HG03025 (cell line): ENCODE measurements around the gene RAB9A.
A peak's percentile ranks its signal among the peaks of the same experiment; 100 is the strongest.
"Not testable (repeated sequence)": the region's sequence is repeated elsewhere in the genome, so short reads cannot be mapped to it uniquely, and the experiment has no call there.

Experiments used
- ATAC-seq: cut with Tn5 transposase; IDR thresholded peaks from one replicate; pipeline ENCODE4 v1.9.1; 2021; ENCODE audit warnings: mild to moderate bottlenecking, moderate library complexity; ENCODE audit not compliant: unreplicated experiment, low FRiP score

RAB9A gene, protein sequence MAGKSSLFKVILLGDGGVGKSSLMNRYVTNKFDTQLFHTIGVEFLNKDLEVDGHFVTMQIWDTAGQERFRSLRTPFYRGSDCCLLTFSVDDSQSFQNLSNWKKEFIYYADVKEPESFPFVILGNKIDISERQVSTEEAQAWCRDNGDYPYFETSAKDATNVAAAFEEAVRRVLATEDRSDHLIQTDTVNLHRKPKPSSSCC

DNA sequence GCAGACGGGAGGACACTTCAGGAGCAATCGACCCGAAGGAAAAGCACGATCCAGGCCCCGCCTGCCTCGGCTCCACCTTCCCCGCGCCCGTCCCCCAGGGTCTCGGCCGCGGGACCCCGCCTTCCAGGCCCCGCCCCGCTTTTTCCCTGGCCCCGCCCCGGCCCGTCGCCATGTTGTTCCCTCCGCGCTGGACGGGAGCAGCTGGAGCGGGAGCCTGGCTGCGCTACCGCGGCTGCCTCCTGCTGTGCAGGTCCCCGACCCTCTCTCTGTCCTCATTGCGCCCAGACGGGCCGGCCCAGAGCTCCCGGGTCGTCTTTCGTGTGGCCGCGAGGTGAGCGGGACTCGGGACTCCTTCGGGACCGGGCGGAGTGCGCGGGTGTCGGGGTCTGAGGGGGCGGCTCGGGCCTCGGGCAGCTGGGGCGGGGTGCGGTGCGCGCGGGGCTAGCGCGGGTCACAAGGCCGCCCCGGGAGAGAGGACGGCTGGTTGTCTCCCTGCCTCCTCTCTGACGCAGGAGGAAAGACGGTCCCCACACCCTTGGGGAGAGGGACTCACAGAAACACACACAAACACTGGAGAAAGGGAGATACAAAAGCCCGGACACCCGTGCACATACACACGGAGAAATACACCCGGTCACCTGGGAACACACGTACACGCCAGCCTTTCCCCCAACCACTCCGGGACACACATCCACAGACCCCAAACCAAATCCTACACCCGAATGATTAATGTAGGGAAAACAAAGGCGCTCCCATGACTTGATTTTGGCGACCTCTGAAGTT lies at the start of gene RAB9A:
RAB9A (plus strand) TSS at position 171 of the 783 bp plus-strand sequence. CDS start 19,619 bp downstream, outside the sequence.
- peak; percentile 60 for ATAC-seq

DNA sequence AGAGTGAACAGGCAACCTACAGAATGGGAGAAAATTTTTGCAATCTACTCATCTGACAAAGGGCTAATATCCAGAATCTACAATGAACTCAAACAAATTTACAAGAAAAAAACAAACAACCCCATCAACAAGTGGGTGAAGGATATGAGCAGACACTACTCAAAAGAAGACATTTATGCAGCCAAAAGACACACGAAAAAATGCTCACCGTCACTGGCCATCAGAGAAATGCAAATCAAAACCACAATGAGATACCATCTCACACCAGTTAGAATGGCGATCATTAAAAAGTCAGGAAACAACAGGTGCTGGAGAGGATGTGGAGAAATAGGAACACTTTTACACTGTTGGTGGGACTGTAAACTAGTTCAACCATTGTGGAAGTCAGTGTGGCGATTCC lies 47.2 kb upstream of the RAB9A start:
- not testable (repeated sequence) for ATAC-seq

DNA sequence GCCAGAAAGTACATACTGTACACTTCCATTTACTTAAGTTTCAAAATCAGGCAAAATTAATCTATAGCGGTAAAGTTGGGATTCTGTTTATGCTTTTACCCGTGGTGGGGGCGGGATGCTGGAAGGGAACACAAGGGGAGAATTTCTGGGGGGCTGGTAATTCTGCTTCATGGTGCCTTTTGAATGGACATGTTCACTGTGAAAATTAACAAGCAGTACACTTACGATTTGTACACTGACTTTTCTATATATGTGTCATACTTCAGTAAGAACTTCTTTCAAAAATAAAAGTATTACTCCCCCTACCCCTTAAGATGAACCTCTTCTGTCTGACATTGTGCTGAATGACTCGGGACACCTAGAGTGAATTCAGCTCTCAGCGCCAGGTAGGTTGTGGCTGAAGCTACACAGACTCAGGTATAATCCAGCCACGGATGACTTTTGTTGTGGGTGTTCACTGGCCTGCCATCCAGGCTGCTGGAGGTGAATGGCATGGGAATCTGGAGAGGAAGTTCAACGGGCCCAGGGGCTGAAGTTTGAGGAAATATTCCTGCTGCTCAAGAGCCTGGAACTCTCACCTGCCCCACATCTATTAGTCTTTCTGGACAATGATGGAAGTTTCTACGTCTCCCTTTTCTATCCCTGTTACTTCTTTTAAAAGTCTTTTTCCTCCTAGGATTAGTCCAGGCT lies 43.3 kb upstream of the RAB9A start:
- no peak for ATAC-seq

DNA sequence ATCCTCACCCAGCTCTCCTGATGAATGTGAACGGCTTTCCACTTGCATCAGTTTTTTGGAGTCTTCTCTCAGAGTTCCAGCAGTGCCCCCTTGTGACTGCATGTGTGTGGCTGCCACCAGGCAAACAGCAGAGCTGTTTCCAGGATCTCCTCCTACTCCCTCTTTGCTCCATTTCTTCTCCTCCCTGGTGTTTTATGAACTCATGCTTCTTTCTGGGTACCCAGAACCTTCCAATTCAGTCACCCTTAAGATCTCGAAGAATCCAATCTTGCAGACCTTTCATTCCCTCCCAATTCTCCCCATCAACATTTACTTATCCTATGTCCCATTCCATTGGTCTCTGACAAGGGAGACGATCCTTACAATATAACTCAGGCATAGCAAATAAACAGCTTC lies 42.8 kb upstream of the RAB9A start:
- no peak for ATAC-seq

DNA sequence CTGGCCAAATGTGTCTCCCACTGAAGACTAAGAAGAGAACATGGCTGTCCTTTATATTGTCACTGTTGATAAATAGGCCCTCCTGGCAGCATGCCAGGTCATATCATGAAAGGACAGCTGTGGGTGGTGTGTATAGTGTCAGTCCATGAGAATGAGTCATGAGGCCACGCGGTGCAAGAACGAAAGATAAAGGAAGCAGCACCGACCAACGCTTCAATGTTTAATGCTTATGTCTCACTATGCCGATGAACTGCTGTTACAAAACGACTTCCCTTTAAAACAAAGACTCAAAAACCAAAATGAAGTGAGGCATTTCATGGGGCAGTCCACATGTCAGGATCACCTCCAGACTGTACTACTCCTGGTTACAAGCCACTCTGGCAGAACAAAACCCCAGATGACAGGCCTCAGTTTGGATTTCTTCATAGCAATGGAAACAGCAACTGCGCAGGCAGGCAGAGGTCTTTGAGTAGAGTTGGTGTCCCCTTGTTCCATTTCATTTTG lies 41.2 kb upstream of the RAB9A start:
- no peak for ATAC-seq

DNA sequence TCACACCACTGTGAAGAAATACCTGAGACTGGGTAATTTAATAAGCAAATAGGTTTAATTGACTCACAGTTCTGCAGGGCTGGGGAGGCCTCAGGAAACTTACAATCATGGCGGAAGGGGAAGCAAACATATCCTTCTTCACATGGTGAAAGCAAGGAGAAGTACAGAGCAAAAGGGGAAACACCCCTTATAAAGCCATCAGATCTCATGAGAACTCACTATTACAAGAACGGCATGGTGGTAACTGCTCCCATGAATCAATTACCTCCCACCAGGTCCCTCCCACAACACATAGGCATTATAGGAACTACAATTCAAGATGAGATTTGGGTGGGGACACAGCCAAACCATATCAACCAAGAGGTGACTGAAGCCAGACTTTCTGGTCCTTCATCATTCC lies 40.6 kb upstream of the RAB9A start:
- ATAC-seq = not testable (repeated sequence)

DNA sequence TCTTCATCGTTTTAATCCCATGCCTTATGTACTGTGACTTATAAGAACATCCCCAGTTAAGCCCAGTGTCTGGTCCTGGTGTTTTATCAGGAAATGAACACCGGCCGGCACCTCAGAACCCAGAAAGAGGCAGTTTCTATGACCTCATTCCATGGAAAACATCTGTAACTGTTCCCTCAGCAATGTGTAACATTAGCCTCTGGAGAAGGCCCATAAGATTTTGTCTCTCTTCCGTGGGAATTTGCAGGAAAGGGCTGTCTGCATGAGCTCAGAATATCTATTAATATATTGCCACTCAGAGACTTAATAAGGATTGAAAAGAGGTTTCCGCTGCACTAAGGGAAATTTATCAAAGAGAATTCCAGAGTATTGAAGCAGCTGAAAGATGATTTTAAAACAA lies 39.1 kb upstream of the RAB9A start:
- ATAC-seq = no peak

DNA sequence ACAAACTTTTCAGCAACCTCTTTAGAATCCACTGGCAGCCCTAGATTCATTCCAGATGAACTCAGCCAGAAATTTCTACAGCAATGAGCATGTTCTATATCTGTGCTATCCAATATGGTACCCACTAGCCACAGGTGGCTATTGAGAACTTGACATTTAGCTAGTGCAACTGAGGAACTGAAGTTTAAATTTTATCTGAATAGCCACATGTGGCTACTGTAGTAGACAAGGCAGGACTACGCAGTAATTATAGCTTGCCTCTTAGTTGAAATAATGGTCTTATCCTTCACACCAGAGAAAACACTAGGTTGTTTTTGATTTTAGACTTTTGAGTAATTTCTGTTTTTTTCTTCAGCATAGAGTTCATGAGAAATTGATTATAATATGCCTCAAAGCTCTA lies 38.6 kb upstream of the RAB9A start:
- ATAC-seq = no peak

DNA sequence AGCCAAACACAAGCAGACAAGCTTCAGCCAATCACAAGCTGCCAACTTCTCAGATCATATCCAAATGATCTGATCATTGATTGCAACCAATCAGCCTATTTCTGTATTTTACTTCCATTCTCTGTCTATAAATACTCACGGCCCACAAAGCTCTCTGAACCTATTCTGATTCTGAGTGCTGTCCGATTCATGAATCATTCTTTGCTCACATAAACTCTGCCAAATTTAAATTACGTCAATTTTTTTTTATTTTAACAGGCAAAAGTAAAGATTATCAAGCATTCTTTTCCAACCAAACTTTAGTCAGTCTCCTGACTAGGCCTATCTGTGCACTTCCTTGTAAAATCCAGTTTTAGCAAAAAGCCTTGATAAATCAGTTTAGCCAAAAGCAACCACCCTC lies 37.8 kb upstream of the RAB9A start:
- no peak for ATAC-seq

DNA sequence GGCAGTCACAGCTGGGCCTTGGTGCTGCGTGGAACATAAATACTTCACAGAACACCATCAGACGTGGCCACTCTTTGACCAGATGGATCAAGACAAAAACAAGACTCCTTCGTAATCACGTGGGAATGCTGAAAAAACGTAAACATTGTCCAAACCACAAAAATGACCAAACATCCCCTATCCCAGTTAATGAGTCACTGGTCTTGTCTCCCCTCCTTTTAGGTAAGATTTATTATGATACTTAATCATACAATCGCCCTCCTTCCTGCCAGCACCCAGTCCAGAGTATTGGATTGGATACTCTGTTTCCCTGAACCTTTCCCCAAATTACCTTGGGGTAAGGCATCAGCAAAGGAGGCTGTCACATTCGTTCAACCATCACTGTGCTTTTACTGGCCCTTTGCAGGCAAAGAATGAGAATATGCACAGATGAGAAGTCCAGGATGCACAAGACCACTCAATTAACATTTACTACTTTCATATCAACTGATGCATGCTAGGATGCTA lies 36.6 kb upstream of the RAB9A start:
- ATAC-seq = no peak

DNA sequence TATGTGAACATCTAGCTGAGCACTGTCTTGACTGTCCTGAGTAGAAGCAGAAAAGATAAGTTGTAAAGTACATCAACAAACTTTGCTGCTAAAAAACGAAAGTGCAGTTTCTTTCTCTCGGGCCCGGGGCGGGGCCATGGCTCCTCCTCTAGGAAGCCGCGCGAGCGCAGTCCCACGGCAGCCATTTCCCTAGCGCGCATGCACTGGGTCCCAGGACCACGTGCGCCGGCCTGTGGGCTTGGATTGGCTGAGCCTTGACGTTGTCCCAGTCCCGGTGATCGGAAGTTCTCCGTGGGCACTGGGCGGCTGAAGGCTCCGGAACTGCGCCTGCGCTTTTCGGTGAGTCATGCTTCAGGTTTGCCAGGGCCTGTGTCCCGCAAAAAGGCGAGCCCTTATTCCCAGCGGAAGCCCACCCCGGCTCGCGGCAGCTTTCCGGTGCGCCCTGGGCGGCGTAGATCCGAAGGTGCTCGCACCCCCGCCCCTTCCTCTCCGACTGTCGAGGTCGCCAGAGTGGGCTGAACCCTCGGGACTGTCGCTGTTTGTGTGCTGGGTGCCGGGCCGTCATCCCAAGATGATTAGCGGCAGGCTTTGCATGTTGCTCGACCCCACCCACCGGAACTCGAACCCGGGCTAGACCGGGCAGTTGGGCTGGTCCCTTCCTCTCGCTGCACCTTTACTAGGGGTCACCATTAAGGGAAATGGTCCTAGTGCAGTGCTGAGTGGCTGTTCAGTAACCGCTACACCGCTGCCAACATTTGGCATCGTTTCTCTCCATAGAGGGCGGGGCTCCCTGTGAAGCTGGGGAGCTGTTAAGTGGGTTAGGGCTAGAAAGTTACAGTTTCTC lies 35.9 kb upstream of the RAB9A start, which contains the start of gene TCEANC:
TCEANC (plus strand) TSS at position 292 of the 844 bp plus-strand sequence. CDS start 9,368 bp downstream, outside the sequence.
- peak; percentile 98 for ATAC-seq

DNA sequence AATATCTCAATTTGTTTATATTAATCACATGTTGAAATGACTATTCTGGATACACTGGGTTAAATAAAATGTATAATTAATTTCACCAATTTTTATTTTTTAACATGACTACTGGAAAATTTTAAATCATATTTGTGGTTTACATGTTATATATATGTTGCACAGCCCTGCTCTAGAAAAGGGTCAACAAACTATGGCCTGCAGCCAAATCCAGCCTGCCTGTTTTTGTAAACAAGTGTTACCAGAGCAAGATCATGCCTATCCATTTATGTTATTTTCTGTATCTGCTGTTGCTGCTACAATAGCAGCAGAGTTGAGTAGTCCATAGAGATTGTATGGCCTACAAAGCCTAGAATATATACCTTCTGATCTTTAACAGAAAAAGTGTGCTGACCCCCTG lies 34.8 kb upstream of the RAB9A start:
- ATAC-seq = no peak

DNA sequence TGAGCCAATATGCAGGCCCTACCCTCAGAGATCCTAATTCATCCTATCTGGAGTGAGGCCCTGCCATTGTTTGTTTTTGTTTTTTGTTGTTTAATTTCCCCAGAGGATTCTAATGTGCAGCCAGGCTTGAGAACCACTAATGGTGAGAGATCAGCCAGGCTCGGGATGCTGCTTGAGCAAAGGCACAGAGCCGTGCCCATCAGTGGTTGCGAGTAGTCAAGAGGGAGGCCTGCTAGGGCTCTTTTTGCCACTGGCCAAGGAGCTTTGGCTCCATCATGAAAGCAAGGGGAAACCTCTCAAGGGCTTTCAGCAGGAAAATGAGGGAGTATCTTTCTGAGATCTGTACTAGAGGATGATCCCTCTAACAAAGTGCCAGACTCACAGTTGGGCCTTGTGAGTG lies 33.3 kb upstream of the RAB9A start:
- no peak for ATAC-seq

DNA sequence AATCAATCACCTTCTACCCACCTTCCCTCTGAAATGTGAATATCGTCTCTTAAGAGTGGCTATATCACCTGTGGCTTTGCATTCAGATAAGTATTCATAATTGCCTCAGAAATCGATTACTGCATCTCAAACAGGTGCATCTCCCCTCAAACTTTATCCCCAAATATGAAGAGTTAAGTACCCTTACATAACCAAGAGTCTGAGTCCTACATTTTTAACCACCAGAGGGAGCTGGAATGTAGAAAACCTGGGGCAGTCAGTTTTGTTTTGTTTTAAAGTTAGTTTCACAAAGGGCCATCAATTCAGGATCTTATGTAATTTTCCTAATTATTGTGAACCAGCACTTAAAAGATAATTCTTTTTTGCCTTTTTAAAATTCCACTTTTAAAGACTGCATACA lies 30.3 kb upstream of the RAB9A start:
- no peak for ATAC-seq

DNA sequence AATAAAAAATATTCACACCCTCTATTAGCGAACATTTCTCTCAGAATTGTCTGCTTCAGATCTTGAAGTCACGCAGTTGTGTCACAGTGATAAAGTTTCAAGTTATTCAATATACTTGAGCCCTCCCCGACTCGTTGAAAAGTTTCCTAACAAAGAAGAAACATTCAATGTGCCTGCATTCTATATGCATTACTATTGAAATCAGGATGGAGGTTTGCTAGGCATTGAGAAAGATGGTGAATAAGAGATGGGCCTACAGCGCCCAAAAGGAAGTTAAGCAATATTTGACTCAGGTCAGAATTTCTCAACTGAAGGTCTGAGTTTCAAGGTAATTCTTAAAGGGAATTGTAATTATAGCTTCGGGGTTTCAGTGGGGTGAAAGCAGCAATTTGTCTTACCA lies 29.9 kb upstream of the RAB9A start:
- no peak for ATAC-seq

DNA sequence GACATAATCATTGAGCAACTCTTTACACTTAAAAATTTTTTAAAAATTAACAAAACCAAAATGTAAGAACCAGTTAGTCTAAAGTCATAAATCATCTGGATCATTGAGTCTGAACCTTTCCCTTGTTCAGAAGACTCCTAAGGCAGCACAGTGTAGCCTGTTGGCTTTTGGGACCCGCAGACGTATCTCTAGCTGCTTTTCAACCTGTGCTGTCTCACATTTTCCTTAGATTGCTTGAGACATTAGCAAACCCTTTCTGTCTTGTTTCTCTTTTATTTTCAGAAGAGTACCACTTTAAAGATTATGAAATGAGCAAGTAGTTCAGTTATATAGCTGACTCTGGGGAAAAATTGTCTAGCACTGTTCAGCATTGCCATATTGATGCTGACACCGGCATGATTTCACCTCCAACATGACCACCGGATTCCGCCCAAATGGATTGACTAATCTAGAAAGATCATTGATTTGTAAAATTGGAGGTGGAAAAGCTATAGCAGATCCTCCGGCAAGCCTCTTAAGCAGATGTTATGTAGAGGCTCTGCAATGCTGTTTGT lies 27.1 kb upstream of the RAB9A start:
- no peak for ATAC-seq

DNA sequence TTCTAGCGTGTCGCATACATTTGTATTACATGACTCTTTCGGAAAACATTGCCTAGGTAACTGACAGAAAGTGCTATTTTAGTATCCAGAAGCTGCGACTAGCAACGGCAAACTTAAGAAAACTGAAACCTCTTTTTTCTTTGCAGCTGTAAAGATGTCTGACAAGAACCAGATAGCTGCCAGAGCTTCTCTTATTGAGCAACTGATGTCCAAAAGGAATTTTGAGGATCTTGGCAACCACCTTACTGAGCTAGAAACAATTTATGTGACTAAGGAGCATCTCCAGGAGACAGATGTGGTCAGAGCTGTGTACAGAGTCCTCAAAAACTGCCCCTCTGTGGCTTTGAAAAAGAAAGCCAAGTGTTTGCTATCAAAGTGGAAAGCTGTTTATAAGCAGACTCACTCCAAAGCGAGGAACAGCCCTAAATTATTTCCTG lies 26.6 kb upstream of the RAB9A start:
- no peak for ATAC-seq

DNA sequence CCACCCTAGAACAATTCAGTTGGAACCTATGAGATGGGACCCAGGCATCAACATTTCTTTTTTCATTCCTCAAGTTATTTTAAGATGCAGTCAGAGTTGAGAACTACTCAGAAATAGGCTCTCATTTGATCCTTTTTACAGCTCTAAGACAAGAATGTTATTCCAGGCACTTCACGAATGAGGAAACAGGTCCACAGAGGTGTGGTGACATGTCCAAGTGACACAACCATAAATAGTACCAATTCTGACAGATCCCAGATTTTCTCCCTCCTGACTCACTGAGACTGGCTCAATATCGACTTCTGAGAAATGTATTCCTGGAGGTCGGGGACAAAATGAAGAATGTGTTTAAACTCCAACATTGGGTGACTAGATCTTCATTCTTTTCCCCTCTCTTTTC lies 24.9 kb upstream of the RAB9A start:
- ATAC-seq = no peak

DNA sequence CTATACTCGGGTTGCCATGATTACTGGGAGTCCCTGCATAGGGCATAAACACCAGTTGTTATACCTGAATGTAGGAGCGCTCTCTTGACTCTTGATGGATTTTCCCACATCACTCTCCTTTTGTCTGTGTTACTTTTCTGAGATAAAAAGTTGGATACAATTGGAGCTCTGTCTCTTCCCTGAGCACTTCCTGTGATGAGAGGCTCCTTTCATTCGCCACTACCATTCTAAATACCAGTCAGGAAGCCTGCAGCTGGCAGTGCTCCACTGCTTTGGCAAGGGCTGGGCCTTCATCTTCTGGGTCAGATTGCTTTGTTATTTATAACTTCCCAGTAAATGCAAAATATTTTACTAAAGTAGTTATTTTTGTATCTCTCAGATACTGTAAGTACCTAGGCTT lies 22.1 kb upstream of the RAB9A start:
- ATAC-seq = no peak

DNA sequence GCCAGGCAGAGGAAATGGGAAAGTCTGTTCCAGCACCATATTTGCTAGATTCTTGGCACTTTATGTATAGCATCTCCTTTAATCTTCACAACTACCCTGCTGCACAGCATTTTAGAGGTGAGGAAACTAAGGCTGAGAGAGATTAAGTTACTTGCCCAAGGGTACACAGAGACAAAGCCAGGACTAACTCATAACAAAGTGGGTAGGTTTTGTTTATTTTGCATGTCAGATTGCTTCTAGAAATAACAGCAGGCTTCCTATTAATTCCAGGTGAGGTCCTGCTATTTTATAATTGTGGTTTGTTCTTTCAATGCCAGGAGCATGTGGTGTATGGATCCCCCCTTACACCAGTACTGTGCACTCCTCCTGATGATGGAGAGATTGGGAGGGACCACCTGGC lies 21.0 kb upstream of the RAB9A start:
- ATAC-seq = no peak
